ENCODE measurements around the gene RPA1. TPM values are rescaled to one million over a fixed set of nuclear protein-coding genes. Genes with fewer than 3 reads are reported as not detected.

The RPA1 gene
- polyA plus RNA-seq, 1 donor from 2014 or later, result 8.4 TPM

DNA sequence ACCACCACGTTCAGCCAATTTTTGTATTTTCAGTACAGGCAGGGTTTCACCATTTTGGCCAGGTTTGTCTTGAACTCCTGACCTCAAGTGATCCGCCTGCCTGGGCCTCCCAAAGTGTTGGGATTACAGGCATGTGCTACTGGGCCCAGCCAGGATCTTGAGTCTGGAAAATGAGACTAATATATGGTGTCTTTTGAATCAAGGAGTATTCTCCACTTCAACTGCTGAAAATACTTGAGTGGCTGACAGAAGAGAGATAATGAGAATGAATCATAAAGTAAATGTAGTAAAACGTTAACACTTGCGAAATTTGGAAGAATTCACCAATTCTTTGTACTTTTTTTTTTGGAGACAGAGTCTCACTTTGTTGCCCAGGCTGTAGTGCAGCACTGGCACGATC, 16.7 kb upstream of the RPA1 start (continued):
- no peak for TF ChIP-seq CTCF (IDR thresholded peaks at IDR 0.05; ENCODE audit: poor library complexity, severe bottlenecking)
- TF ChIP-seq POLR2AphosphoS5 (IDR thresholded peaks at IDR 0.05), result no peak
- TF ChIP-seq EZH2 (IDR thresholded peaks at IDR 0.05; ENCODE audit: borderline replicate concordance, insufficient read depth, low read length, poor library complexity, severe bottlenecking), result no peak

- no peak for TF ChIP-seq MXI1 (conservative IDR thresholded peaks at IDR 0.05; ENCODE audit: poor library complexity, severe bottlenecking)
- no peak for TF ChIP-seq POLR2AphosphoS5 (IDR thresholded peaks at IDR 0.05)
- no peak for TF ChIP-seq EZH2 (IDR thresholded peaks at IDR 0.05; ENCODE audit: borderline replicate concordance, insufficient read depth, low read length, poor library complexity, severe bottlenecking)
- TF ChIP-seq TAF1 (IDR thresholded peaks at IDR 0.05; ENCODE audit: low read depth), result no peak
- TF ChIP-seq CTCF (IDR thresholded peaks at IDR 0.05; ENCODE audit: poor library complexity, severe bottlenecking), result no peak
- TF ChIP-seq SMC3 (conservative IDR thresholded peaks at IDR 0.05; ENCODE audit: poor library complexity), result no peak
- TF ChIP-seq EP300 (conservative IDR thresholded peaks at IDR 0.05; ENCODE audit: poor library complexity, severe bottlenecking), result no peak
These were observed 9.1 kb upstream of the RPA1 start for GRCh38 chr17:1820528-1821252.

GRCh38 chr17:1829216-1829591, 601 bp upstream of the RPA1 start:
- TF ChIP-seq MXI1 (conservative IDR thresholded peaks at IDR 0.05; ENCODE audit: poor library complexity, severe bottlenecking), result no peak
- no peak for TF ChIP-seq REST (IDR thresholded peaks at IDR 0.05; ENCODE audit: borderline replicate concordance)
- no peak for TF ChIP-seq EZH2 (IDR thresholded peaks at IDR 0.05; ENCODE audit: borderline replicate concordance, insufficient read depth, low read length, poor library complexity, severe bottlenecking)
- no peak for TF ChIP-seq CTCF (IDR thresholded peaks at IDR 0.05; ENCODE audit: poor library complexity, severe bottlenecking)
- no peak for TF ChIP-seq RAD21 (conservative IDR thresholded peaks at IDR 0.05)
- TF ChIP-seq SMC3 (conservative IDR thresholded peaks at IDR 0.05; ENCODE audit: poor library complexity), result no peak
- TF ChIP-seq POLR2AphosphoS5 (IDR thresholded peaks at IDR 0.05), result no peak
- Histone ChIP-seq H3K9me3 (ENCODE audit: low read length) (no peaks in the 10 kb centered on the region), H3K4me3 (ENCODE audit: low read length) (peak overlapping the region; percentile 78), H3K36me3 (ENCODE audit: insufficient read depth, low read length) (no peaks in the 10 kb centered on the region), H3K27ac (ENCODE audit: low read length) (peak overlapping the region; percentile 37), H3K79me2 (replicated peaks; ENCODE audit: insufficient read depth, low read length) (peaks cover 13% of the 10 kb centered on the region), H3F3A (ENCODE audit: insufficient read depth, low read length, poor library complexity, severe bottlenecking) (no peaks in the 10 kb centered on the region), H3K27me3 (ENCODE audit: insufficient read depth, low read depth, low read length) (no peaks in the 10 kb centered on the region), H3K9me2 (ENCODE audit: insufficient read depth, low read length) (no peaks in the 10 kb centered on the region), H3K9ac (ENCODE audit: low read length) (peak overlapping the region; percentile 63), H4K20me1 (ENCODE audit: insufficient read depth) (no peaks in the 10 kb centered on the region), H3K4me2 (ENCODE audit: low read length) (peak overlapping the region; percentile 91), H2AFZ (ENCODE audit: low read depth, low read length) (peak overlapping the region; percentile 94)

More at GRCh38 chr17:1820528-1821252, 9.1 kb upstream of the RPA1 start:
- Histone ChIP-seq H4K20me1 (ENCODE audit: insufficient read depth) (no peaks in the 10 kb centered on the region), H3K9me3 (ENCODE audit: low read length) (no peaks in the 10 kb centered on the region), H3K27me3 (ENCODE audit: insufficient read depth, low read depth, low read length) (no peaks in the 10 kb centered on the region), H3K79me2 (replicated peaks; ENCODE audit: insufficient read depth, low read length) (no peaks in the 10 kb centered on the region), H3K9me2 (ENCODE audit: insufficient read depth, low read length) (no peaks in the 10 kb centered on the region), H3K27ac (ENCODE audit: low read length) (no peak overlapping the region), H3K9ac (ENCODE audit: low read length) (no peak overlapping the region), H3K36me3 (ENCODE audit: insufficient read depth, low read length) (no peaks in the 10 kb centered on the region), H3F3A (ENCODE audit: insufficient read depth, low read length, poor library complexity, severe bottlenecking) (no peaks in the 10 kb centered on the region), H3K4me2 (ENCODE audit: low read length) (no peak overlapping the region), H3K4me3 (ENCODE audit: low read length) (no peak overlapping the region), H2AFZ (ENCODE audit: low read depth, low read length) (no peak overlapping the region)

Measured in neural cell (in vitro differentiated cells).